AG04450 (cell line): ENCODE data around the gene TERB1. TPM values are rescaled to one million over a fixed set of nuclear protein-coding genes. Genes with fewer than 3 reads are reported as not detected.

Experiments
- CTCF ChIA-PET: fragments of 300-600, 350-600 bp; formaldehyde crosslinking; extraction: SDS; loops from one replicate; lab custom pipeline; 2022; ENCODE audit warnings: antibody characterized with exemption, inconsistent platforms; lab: Charles Lee
- POLR2A ChIA-PET: fragments of 350-600 bp; formaldehyde crosslinking; extraction: SDS; loops from one replicate; lab custom pipeline; 2021; ENCODE audit warnings: antibody characterized with exemption, inconsistent platforms; lab: Yijun Ruan, JAX
- DNase-seq: peaks from one replicate; pipeline ENCODE4 v3.0.0-alpha.2; 2011; ENCODE audit warnings: low read depth, low spot score
- H3K27ac ChIP-seq: one replicate; pipeline ENCODE4 v1.5.1; 2012; ENCODE audit warnings: low read depth, low read length, control low read depth
- H3K27me3 ChIP-seq: one replicate; pipeline ENCODE4 v1.6.0; 2012; ENCODE audit warnings: low read length; ENCODE audit not compliant: control insufficient read depth, insufficient read depth
- H3K4me3 ChIP-seq: 2 replicates; pipeline ENCODE4 v1.5.1; 2011; ENCODE audit warnings: mild to moderate bottlenecking, low read depth, low read length, control low read depth
- H3K9me3 ChIP-seq: 2 replicates; pipeline ENCODE4 v1.5.1; 2012; ENCODE audit warnings: low read length; ENCODE audit not compliant: control insufficient read depth, insufficient read depth
- polyA plus RNA-seq: library from polyadenylated mRNA; depleted of rRNA; stranded (reverse); fragments of >200 nt; gene quantifications from 2 replicates; pipeline ENCODE4 v1.2.3, GENCODE V29; 2011
- TF ChIP-seq, protein P1 (sequence below): IDR thresholded peaks from 2 replicates; pipeline ENCODE4 v1.5.1; 2011; ENCODE audit warnings: low read depth, low read length, control low read depth, inconsistent platforms

The TERB1 gene
- polyA plus RNA-seq, 1 experiment: not detected

DNA sequence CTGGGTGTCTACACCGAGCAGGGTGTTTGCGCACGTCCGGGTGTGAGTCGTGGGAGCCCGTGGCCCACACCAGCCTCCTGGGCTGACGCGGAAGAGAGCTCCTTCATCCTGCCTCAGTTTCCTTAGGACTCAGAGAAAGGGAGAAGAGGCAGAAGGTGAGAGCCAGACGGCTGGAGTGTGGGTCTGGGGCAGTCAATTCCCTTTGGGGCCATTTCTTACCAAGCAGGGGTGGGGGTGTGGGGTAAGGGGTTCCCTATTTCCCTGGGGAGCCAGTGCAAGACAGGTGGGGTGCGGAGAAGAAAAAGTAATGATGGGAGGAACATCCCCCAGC, 43.7 kb upstream of the TERB1 start:
- POLR2A ChIA-PET: no interaction called here

DNA sequence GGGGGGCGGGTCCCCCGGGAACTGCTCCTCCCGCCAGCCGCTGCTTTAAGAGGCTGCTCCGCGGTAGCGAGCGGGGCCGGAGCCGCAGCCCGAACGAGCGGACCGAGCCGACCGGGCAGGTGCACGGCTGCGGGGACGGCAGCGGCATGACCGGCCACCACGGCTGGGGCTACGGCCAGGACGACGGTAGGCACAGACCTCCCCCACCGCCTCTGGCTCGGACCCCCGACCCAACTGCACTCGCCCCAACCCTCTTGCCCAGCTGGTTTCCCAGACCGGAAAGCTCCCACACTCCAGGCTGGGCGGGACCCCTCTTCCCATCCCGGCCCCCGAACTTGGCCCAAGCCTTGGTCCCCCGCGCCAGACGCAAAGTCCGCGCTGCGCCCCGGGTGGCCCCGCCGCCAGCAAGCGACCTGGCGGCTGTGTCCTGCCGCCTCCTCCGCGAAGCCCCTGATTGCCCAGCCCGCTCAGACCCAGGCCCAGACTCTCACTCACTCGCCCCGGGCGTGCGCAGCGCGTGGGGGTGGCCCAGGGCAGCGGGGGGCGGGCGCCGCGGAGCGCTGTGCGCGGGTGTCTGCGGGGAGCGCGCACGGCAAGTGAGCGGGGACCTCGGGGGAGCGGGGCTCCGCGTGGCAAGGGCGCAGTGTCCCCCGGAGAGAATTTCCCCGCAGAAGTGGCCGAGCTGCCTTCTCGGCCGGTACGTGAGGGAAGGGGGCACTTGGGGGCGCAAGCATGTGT, 43.1 kb upstream of the TERB1 start, which contains the start of gene CA7:
Gene CA7, plus strand, starts transcription at position 73 of the 738 bp plus-strand sequence. Its CDS starts 74 bp downstream, at position 147.
- ChIA-PET POLR2A (no interaction called here), CTCF (interaction anchor here (4.8 to 11.7 kb wide), 2 partner anchors 13 to 23 kb away, joined by 24 to 97 read pairs; partner anchors contain the start of gene NAE1)
- Histone ChIP-seq H3K4me3 (peak within 1 kb of the TSS; percentile 40), H3K27ac (no peak within 1 kb of the TSS), H3K27me3 (peaks cover 73% of the 10 kb centered on the region), H3K9me3 (no peaks in the 10 kb centered on the region)
- TF ChIP-seq, protein P1, sequence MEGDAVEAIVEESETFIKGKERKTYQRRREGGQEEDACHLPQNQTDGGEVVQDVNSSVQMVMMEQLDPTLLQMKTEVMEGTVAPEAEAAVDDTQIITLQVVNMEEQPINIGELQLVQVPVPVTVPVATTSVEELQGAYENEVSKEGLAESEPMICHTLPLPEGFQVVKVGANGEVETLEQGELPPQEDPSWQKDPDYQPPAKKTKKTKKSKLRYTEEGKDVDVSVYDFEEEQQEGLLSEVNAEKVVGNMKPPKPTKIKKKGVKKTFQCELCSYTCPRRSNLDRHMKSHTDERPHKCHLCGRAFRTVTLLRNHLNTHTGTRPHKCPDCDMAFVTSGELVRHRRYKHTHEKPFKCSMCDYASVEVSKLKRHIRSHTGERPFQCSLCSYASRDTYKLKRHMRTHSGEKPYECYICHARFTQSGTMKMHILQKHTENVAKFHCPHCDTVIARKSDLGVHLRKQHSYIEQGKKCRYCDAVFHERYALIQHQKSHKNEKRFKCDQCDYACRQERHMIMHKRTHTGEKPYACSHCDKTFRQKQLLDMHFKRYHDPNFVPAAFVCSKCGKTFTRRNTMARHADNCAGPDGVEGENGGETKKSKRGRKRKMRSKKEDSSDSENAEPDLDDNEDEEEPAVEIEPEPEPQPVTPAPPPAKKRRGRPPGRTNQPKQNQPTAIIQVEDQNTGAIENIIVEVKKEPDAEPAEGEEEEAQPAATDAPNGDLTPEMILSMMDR: no peak
- no peak for DNase-seq

More for the DNA sequence above, 43.7 kb upstream of the TERB1 start:
- no peak for DNase-seq
- H3K4me3 ChIP-seq: peak overlapping the region; percentile 35
- TF ChIP-seq, protein P1: no peak
- peaks cover 70% of the 10 kb centered on the region for H3K27me3 ChIP-seq
- H3K27ac ChIP-seq: no peak overlapping the region
- CTCF ChIA-PET: interaction anchor here (4.8 to 11.7 kb wide), 2 partner anchors 14 to 23 kb away, joined by 24 to 97 read pairs; partner anchors contain the start of gene NAE1
- no peaks in the 10 kb centered on the region for H3K9me3 ChIP-seq

DNA sequence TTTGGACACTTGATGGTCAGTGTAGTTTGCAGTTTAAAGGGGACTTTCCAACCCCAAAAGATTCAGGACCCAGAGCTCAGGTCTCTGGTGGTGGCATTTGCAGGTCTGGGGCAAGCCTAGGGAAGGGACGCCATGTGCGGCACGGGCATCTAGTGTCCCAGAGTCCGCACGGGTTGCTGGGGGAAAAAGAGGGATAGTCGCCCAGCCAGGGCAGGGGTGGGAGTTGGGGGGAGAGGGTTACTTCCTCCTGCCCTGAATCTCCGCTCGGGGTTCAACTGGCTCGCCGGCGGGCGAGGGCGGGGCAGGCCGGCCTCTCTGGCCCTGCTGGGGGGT, 42.6 kb upstream of the TERB1 start:
- H3K27ac ChIP-seq: no peak overlapping the region
- TF ChIP-seq, protein P1: no peak
- no peaks in the 10 kb centered on the region for H3K9me3 ChIP-seq
- H3K4me3 ChIP-seq: no peak overlapping the region
- ChIA-PET CTCF (interaction anchor here (0.8 to 11.7 kb wide), 3 partner anchors 13 to 439 kb away, joined by 4 to 97 read pairs (median 24); partner anchors contain the start of gene NAE1), POLR2A (interaction anchor here (1.0 kb wide), 1 partner anchor 14 kb away, joined by 3 read pairs; the partner anchor contains the start of gene NAE1)
- no peak for DNase-seq
- H3K27me3 ChIP-seq: peaks cover 74% of the 10 kb centered on the region

GRCh38 chr16:66843191-66843590, 41.8 kb upstream of the TERB1 start:
- ChIA-PET POLR2A (interaction anchor here (1.0 kb wide), 1 partner anchor 13 kb away, joined by 3 read pairs; the partner anchor contains the start of gene NAE1), CTCF (interaction anchor here (0.8 to 11.7 kb wide), 3 partner anchors 12 to 438 kb away, joined by 4 to 97 read pairs (median 24); partner anchors contain the start of gene NAE1)
- TF ChIP-seq, protein P1: no peak
- no peak for DNase-seq
- peaks cover 73% of the 10 kb centered on the region for H3K27me3 ChIP-seq
- no peak overlapping the region for H3K4me3 ChIP-seq
- H3K9me3 ChIP-seq: no peaks in the 10 kb centered on the region
- no peak overlapping the region for H3K27ac ChIP-seq

- CTCF ChIA-PET: interaction anchor here (1.6 to 11.7 kb wide), 2 partner anchors 11 to 25 kb away, joined by 4 to 97 read pairs; partner anchors contain the start of gene NAE1
- H3K27me3 ChIP-seq: peaks cover 69% of the 10 kb centered on the region
- TF ChIP-seq, protein P1: no peak
Measured at GRCh38 chr16:66842765-66843164, 41.4 kb upstream of the TERB1 start.

More at GRCh38 chr16:66842765-66843164, 41.4 kb upstream of the TERB1 start:
- POLR2A ChIA-PET: interaction anchor here (1.0 kb wide), 1 partner anchor 12 kb away, joined by 3 read pairs; the partner anchor contains the start of gene NAE1
- no peak for DNase-seq
- H3K9me3 ChIP-seq: no peaks in the 10 kb centered on the region
- H3K27ac ChIP-seq: no peak overlapping the region
- no peak overlapping the region for H3K4me3 ChIP-seq
